Ishikawa (cell line): ENCODE data around the gene RXFP2.

ENCODE experiments used
- FOXM1 ChIP-seq: IDR thresholded peaks from 2 replicates; pipeline ENCODE4 v1.6.1; 2012; ENCODE audit warnings: low read depth, borderline replicate concordance
- NFIC ChIP-seq: IDR thresholded peaks from 2 replicates; pipeline ENCODE4 v1.6.1; 2012
- RAD21 ChIP-seq: IDR thresholded peaks from 2 replicates; pipeline ENCODE4 v1.6.1; 2012; ENCODE audit warnings: low read depth
- TEAD4 ChIP-seq: IDR thresholded peaks from 2 replicates; pipeline ENCODE4 v1.6.1; 2012
- YY1 ChIP-seq: IDR thresholded peaks from 2 replicates; pipeline ENCODE4 v1.6.1; 2012; ENCODE audit warnings: low read depth
- ZBTB7A ChIP-seq: IDR thresholded peaks from 2 replicates; pipeline ENCODE4 v1.6.1; 2012; ENCODE audit warnings: low read depth
- TF ChIP-seq, protein P1 (sequence below): IDR thresholded peaks from 2 replicates; pipeline ENCODE4 v1.6.1; 2012
- TF ChIP-seq, protein P2 (sequence below): IDR thresholded peaks from 2 replicates; pipeline ENCODE4 v1.6.1; 2012; ENCODE audit warnings: low read depth, mild to moderate bottlenecking

DNA sequence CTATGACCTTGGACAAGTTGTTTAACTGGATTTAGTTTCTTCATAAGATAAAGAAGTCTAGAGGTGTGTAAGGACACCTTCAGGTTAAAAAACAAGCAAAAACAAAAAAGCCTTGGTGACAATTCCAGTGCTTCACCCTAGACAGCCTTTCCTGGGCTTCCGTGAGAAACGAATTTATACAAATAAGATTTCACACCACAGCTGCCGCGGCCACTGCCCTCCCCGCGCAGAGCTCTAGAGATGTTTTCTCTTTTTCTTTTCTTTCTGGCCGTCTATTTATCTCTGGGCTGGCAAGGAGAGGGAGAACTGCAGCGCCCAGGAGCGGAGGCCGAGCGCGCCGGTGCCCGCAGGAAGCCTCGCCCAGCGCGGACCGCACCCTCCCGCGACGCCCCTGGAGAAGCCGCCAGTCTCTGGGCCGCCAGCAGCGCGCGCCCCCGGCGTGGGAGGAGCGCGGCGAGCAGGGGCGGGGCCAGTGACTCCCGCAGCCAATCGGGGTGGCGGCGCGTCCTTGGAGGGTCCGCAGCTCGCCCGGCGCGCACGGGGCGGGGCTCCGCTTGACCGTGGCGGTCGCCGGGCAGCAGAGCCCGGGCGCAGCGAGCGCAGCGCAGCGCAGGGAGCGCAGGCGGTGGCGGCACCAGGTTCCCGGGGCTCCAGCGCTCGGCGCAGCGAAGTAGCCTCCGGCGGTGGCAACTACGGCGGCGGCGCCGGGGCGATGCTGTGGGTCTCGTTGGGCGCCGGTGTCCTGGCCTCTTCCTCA is 107.0 kb downstream of the RXFP2 start:
- TF ChIP-seq RAD21, result no peak
- TF ChIP-seq ZBTB7A, result no peak
- TF ChIP-seq, protein P1, sequence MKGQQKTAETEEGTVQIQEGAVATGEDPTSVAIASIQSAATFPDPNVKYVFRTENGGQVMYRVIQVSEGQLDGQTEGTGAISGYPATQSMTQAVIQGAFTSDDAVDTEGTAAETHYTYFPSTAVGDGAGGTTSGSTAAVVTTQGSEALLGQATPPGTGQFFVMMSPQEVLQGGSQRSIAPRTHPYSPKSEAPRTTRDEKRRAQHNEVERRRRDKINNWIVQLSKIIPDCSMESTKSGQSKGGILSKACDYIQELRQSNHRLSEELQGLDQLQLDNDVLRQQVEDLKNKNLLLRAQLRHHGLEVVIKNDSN, result no peak
- no peak for TF ChIP-seq TEAD4
- TF ChIP-seq NFIC, result no peak
- no peak for TF ChIP-seq FOXM1
- TF ChIP-seq YY1, result no peak
- TF ChIP-seq, protein P2, sequence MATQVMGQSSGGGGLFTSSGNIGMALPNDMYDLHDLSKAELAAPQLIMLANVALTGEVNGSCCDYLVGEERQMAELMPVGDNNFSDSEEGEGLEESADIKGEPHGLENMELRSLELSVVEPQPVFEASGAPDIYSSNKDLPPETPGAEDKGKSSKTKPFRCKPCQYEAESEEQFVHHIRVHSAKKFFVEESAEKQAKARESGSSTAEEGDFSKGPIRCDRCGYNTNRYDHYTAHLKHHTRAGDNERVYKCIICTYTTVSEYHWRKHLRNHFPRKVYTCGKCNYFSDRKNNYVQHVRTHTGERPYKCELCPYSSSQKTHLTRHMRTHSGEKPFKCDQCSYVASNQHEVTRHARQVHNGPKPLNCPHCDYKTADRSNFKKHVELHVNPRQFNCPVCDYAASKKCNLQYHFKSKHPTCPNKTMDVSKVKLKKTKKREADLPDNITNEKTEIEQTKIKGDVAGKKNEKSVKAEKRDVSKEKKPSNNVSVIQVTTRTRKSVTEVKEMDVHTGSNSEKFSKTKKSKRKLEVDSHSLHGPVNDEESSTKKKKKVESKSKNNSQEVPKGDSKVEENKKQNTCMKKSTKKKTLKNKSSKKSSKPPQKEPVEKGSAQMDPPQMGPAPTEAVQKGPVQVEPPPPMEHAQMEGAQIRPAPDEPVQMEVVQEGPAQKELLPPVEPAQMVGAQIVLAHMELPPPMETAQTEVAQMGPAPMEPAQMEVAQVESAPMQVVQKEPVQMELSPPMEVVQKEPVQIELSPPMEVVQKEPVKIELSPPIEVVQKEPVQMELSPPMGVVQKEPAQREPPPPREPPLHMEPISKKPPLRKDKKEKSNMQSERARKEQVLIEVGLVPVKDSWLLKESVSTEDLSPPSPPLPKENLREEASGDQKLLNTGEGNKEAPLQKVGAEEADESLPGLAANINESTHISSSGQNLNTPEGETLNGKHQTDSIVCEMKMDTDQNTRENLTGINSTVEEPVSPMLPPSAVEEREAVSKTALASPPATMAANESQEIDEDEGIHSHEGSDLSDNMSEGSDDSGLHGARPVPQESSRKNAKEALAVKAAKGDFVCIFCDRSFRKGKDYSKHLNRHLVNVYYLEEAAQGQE, result no peak
